ENCODE measurements around the gene OR4D11.

OR4D11 gene

DNA sequence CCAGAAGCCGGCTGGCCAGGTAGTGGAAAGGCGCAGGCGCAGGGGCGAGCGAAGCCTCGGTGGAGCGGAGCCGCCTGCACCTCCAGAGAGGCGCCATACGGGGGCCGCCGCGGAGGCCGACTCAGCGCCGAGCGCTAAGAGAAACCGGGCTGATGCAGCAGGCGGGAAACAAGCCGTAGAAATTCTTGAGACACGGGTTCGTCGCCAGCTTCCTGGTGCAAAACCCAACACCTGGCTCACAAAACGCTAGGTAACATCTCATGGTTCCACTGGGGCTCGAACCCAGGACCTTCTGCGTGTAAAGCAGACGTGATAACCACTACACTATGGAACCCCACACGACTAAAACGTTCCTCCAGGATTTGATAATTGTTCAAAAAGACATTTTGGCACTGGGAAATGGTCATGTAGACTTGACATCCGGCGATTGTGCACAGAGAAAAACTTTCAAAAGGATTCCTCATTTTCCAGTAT lies 47.0 kb downstream of the OR4D11 start:
- DNase-seq: peak; percentile 67 to 77 (median 74)

DNA sequence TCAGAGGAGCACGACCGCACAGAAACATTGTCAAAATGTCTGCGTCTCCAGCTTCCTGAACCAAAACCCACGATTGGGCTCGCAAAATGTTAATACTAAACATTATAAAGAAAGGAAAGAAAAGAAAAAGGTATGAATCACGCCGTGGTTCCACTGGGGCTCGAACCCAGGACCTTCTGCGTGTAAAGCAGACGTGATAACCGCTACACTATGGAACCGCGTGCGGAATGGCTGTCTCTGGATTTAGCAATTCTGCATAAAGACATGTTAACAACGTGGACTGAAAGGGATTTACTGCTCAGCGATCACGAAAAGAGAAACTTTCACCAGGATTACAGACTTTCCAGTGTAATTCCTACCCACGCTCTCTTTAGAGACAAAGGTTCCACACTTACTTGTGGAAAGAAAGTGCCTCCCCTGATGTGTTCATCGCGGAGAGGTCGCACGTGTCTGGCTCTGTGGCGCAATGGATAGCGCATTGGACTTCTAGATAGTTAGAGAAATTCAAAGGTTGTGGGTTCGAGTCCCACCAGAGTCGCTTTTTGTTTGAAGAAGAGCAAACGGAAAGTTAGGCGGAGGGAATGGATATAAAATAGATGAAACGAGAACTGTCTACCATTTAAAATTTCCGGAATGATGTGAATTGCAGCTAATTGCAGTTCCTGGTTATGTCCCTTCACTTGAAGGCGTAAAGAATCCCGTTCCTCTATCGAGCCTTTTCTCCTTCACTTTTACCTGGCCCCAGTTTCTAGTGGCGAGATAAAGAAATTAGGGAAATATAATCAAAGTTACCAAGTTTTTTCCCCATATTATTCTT lies 47.7 kb downstream of the OR4D11 start:
- peak; percentile 30 to 79 (median 53) for DNase-seq

GRCh38 chr11:59551659-59552521 lies 48.5 kb downstream of the OR4D11 start:
- peak in 1 of 4 experiments; percentile 7 for DNase-seq

DNA sequence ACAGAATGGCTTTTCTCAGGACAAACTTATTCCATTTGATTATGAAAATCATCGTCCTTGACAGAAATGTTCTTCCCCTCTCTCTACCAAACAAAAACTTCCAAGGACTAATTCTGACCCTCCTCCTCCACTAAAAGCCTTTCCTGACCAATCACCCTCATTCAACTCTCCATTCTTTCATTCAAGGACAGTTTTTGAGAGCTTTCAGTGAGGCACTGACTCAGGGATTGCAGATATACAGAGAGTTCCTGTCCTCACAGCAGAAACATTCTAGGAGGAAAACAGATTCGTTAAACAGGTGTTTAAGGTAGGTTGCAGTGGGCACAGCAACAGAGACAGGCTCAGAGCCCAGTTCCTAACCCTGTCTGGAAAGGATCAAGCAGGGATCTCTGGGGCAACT lies 49.5 kb downstream of the OR4D11 start:
- no peak for DNase-seq

DNA sequence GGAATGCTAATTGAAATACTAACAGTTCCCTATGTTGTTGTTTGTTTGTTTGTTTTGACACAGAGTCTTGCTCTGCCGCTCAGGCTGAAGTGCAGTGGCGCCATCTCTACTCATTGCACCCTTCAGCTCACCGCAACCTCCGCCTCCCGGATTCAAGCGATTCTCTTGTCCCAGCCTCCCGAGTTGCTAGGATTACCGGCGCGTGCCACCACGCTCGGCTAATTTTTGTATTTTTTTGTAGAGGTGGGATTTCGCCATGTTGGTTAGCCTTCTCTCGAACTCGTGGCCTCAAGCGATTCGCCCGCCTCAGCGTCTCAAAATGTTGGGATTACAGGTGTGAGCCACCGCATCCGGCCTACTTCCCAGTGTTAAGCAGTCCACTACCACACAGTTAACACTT lies 49.9 kb downstream of the OR4D11 start:
- DNase-seq: no peak

All from activated CD4-positive, CD25-positive, alpha-beta regulatory T cell (primary cell).